Right renal cortex interstitium (tissue), 3 donors: Measurements from ENCODE around the gene HNRNPL. TPM values are rescaled to one million over a fixed set of nuclear protein-coding genes. Genes with fewer than 3 reads are reported as not detected.
"Not testable (repeated sequence)": the region's sequence is repeated elsewhere in the genome, so short reads cannot be mapped to it uniquely, and the experiment has no call there.

Source experiments
- DNase-seq, 3 donors: peaks; one replicate each; pipeline ENCODE4 v3.0.0-alpha.2; 2013; ENCODE audit warnings: low read depth in 3 of 3, low spot score in 2 of 3
- polyA plus RNA-seq, 3 donors: library from polyadenylated mRNA; unstranded; fragments of 120-200 nt; gene quantifications; one replicate each; pipeline ENCODE4 v1.2.1, GENCODE V29; 2013; ENCODE audit not compliant: insufficient read length in 3 of 3

The HNRNPL gene
- polyA plus RNA-seq, 3 donors = 473 to 492 (median 480) TPM

DNA sequence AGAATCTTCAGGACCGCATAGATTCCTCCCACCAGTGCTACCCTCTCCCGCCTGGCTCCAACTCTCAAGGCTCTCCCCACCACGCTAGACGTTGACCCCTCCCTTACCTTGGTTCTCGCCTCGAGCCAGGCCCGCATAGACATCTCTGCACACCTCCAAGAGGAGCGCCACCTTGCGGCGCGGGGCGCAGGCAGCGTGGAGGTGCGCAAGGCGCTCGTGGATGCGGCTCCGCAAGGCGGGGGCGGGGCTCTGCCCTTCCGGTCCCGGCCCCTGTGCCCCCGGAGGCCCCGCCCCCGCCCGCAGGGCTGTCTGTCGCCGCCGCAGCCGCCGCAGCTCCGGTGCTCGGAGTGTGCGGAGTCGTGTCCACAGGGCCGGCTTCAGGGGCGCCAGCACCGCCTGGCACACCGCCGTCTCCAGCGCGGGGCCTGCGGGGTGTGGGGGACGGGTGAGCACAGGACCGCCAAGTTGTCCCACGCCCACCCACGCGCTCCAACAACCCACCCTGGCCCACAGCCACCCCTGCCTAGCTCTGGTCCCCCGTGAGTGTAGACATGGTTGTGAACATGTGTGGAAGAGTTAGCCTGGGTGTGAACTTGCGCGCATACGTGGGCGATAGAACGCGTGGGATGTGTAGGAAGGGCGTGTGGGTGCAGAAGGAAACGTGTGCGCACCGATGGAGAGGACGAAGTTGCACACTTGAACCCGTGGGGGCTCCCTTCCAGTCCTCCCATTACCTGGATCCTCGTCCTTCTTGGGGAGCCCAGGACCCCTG is 20.2 kb upstream of the HNRNPL start:
- DNase-seq = peak in 1 of 3 donors; percentile 50

DNA sequence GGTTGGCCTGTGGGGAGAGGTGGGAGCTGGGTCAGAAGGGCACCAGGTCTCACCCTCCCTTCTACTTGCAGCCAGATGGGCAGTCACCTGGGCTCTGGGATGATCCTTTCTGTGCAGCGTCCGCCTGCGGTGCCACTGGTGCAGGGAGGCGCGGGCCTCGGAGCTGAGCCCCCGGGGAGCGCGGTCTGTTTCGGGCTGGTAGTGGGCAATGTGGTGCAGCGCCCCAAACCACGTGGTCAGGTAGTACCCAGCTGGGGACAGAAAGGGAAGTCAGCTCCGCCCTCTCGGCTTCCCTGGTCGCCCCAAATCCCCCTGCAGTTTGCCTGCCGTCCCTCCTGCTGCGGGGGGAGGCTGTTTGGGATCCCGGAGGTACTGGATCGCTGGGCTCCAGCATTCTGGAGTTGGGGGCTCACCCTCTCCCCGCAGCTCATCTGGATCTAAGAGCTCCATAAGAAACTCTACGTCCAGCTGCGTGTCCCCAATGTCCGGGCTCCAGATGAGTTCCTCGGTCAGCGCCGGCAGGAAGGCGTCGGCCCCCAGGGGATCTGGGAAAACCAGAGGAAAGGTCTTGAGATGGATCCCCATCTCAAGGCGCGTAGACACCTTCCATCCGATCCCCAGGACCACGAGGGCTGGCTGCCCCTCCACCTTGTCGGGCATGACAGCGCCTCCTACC is 19.5 kb upstream of the HNRNPL start:
- DNase-seq = no peak

DNA sequence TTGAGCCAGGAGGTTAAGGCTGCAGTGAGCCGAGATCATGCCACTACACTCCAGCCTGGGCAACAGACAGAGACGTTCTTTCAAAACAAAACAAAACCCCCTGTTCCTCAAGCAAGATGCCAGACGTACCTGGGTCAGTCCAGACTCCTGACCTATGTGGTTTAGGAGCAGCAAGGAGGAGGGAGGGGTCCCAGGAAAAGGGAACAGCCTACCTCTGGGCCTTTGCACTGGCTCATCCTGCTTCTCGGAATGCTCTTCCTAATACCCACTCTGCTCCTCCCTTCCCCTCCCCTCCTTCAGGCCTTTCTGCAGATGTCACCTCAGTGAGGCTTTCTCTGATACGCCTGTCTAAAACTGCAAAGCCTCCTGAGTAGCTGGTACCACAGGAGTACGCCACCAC is 18.8 kb upstream of the HNRNPL start:
- DNase-seq = no peak

DNA sequence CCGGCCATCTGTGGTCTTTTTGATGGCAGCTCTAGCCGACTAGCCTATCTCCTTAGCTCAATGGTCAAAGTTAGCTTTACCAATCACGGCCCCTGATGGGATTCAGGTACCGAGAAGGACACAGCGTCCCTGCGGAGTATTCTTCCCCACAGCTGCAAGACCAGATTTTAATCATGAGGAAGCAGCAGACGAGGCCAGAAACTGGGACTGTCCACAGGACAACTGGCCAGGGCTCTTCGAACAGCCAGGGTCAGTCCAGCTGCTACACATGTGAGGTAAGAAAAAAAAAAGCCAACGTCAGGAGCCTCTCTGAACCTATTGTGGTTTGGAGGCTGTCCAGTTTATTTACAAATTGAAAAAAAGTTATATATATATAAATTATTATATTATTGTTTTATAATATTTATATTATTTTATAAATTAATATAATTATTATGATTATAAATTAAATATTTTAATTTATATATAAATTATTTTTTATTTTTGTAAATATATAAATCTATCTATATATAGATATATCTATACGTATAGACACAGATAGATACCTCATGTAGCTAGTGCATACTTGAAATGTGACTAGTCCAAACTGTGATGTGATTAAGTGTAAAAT is 17.5 kb upstream of the HNRNPL start:
- no peak for DNase-seq

DNA sequence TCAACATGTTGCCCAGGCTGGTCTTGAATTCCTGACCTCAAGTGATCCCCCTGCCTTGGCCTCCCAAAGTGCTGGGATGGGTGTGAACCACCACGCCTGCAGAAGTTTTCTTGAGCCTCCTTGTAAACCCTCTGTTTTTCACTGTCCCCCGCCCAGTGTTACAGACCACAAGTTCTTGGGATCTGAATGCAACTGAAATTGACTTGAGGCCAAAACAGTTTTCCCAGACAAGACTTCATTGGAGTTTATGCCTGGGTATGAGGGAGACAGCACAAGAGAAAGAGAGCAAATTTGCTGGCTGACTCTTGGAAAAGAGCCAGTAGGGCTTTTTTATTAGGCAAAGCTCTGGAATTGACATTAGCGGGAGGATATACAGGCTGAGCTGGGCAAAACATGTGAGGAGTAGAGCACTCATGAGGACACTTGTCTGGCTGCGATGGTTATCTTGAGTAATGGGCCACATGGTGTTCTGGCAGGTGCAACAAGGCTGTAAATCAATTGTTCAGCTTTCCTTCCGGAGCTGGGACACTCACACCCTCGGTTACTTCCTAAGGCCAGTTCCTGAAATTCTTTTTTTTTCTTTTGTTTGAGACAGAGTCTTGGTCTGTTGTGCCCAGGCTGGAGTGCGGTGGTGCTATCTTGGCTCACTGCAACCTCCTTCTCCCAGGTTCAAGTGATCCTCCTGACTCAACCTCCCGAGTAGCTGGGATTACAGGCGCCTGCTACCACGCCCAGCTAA is 12.7 kb upstream of the HNRNPL start:
- DNase-seq = no peak

DNA sequence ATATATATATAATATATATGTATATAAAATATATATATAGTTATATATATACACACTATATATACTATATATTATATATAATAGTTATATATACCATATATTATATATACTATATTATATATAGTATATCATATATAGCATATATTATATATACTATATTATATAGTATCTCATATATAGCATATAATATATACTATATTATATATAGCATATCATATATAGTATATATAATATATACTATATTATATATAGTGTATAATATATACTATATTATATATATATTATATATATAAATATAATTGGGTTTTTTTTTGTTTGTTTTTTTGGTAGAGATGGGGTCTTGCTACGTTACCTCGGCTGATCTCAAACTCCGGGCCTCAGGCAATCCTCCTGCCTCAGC is 11.6 kb upstream of the HNRNPL start:
- no peak for DNase-seq

DNA sequence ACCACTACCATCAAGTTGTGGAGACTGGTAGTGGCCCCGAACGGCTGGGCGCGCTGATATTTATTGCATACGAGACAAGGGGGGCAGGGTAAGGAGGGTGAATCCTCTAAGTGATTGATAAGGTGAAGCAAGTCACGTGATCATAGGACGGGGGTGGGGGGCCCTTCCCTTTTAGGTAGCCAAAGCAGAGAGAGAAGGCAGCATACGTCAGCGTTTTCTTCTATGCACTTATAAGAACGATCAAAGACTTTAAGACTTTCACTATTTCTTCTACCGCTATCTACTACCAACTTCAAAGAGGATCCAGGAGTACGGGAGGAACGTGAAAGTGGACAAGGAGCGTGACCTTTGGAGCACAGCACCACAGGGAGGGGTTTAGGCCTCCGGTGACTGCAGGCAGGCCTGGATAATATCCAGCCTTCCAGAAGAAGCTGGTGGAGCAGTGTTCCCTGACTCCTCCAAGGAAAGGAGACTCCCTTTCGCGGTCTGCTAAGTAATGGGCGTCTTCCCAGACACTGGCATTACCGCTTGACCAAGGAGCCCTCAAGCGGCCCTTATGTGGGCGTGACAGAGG is 9.9 kb upstream of the HNRNPL start:
- DNase-seq = not testable (repeated sequence)

DNA sequence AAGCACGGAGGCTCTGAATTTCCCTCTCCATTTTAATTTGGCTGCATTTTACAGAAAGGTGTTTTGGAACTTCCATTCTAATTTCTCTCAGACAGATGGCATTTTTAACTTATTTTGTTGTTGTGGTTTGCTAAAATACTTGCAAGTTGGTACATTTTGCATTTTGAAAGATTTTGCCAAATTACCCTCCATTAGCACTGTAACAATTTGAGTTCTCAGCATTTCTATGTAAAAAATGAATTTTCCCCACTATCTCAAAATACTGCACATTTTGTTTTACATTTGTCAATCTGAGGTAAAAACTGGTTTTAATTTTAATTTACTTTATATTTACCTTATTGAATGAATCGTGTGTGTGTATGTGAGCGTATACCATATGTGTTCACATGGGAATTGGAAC is 7.0 kb upstream of the HNRNPL start:
- no peak for DNase-seq

DNA sequence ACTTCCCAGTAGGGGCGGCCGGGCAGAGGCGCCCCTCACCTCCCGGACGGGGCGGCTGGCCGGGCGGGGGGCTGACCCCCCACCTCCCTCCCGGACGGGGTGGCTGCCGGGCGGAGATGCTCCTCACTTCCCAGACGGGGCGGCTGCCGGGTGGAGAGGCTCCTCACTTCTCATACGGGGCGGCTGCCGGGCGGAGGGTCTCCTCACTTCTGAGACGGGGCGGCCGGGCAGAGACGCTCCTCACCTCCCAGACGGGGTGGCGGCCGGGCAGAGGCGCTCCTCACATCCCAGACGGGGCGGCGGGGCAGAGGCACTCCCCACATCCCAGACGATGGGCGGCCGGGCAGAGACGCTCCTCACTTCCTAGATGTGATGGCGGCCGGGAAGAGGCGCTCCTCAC is 6.0 kb upstream of the HNRNPL start:
- not testable (repeated sequence) for DNase-seq

DNA sequence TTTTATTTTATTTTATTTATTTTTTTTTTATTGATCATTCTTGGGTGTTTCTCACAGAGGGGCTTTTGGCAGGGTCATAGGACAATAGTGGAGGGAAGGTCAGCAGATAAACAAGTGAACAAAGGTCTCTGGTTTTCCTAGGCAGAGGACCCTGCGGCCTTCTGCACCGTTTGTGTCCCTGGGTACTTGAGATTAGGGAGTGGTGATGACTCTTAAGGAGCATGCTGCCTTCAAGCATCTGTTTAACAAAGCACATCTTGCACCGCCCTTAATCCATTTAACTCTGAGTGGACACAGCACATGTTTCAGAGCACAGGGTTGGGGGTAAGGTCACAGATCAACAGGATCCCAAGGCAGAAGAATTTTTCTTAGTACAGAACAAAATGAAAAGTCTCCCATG is 5.2 kb upstream of the HNRNPL start:
- DNase-seq = not testable (repeated sequence)

DNA sequence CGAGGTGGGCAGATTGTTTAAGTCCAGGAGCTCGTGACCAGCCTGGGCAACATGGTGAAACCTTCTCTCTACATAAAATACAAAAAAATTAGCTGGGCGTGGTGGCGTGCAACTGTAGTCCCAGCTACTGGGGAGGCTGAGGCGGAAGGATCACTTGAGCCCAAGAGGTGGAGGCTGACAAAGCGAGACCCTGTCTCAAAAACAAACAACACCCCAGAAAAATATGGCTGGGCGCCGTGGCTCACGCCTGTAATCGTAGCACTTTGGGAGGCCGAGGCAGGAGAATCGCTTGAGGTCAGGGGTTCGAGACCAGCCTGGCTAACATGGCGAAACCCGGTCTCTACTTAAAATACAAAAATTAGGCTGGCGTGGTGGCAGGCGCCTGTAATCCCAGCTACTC is 3.4 kb upstream of the HNRNPL start:
- DNase-seq = no peak

DNA sequence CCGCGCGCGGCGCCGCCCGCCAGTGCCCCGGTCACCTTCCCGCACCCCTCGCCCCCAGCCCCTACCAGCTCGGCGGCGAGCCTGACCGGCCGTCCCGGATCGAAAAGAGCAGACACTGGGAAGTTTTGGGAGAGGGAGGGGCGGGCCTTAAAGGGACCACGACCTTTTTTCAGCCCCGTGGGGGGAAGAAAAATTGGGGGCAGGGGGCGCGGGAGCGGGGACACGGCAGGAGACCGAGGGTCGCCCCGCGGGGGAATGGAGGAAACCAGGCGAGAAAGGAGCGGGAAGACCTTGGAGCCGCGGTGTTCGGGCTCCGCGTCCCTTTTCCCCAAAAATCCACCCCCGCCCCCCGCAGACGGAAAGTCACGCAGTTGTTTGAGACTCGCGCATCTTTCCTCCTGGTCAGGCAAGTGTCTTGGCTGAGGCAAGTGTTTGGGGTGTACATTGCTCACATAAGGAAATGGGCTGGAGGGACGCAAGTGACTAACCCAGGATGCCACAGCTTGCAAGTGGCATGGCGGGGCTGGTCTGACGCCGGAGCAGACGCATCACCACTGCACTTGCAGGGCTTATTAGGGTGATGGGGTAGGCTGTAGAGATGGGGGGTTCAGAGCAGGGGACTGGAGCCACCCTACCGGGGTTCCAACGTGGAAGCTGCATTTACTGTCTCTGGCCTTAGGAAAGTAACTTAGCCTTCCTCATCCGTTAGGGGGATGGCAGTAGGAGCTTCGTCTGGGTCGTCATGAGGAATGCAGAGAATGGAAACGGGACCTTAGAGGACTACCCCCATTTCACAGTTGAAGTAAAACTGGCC is 2.7 kb upstream of the HNRNPL start:
- no peak for DNase-seq

DNA sequence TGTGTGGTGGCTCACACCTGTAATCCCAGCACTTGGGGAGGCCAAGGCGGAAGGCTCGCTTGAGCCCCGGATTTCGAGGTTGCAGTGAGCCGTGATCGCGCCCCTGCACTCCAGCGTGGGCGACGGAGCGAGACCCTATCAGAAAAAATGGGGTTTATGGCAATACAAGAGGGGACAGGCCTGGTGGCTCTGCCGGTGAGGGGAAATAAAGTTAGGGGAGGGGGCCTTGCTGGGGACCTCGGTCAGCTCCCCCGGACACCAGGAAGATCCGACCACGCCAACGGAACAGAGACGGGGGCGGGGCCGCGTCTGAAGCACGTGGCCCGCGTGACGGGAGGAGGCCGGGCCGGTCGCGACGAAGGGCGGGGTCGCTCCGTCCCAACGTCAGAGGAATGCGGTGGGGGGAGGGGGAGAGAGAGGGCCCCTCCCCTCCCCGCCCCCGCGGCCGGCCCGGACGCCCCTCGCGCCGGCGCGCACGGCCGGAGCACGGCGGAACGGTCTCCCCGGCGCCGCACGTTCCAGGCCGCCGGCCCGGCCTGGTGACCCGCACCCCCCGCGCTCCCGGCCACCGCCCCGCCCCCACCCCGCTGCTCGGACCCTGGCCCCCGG is 1.9 kb upstream of the HNRNPL start:
- DNase-seq = peak in 2 of 3 donors; percentile 68 to 86

DNA sequence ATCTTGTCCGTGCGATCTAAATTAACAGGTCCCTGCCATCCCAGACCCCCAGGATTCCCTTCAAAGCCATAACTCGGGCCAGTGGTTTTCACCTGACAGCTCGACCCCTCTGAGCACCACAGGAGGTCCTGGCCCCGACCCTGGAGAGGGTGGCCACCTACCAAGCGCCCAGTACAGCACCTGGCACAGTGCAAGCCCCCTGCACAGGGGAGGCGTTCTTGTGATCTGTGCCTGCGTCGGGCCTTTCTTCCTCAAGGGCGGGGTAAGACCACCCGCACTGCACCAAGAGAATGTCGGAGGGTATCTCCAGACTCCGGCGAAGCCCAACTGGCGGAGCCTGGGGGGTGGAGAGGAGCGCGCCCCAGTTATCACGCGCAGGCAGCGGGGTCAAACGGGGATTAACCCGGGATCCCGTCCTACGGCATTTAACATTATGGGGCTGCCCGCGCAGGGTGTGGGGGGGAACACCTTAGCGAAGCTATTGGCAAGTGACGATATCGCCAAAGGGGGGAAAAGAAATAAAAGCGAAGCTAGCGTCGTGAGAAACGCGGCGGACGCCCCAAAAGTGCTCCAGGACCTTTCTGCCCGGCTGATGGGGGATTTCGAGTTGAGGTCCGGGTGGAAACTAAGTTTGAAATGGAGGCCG is 1.3 kb upstream of the HNRNPL start:
- no peak for DNase-seq

DNA sequence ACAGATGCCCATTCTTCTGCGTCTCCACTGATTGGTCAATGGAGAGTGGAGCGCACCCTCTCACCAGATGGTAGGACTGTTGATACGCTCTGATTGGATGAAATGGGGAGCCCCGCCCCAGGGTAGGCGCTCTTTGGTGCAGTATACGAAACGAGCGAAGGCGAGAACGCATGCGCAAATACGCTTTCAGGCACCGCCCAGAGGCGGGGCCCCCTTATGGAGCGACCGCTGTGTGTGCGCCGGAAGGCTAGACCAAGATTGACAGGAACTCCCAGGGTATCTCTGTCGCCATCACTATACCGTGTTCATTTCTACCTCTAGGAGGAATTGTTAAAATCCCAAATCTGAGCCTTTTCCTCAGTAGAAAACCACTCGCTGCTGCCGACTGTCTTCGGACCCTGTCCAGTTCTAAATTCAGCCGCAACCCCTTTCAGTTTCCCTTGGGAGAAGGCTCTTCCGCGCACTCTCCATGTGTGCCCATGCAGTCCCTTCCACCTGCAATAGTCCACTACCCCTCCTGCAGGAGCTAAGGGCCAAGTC is 720 bp upstream of the HNRNPL start:
- DNase-seq = peak in 2 of 3 donors; percentile 100

DNA sequence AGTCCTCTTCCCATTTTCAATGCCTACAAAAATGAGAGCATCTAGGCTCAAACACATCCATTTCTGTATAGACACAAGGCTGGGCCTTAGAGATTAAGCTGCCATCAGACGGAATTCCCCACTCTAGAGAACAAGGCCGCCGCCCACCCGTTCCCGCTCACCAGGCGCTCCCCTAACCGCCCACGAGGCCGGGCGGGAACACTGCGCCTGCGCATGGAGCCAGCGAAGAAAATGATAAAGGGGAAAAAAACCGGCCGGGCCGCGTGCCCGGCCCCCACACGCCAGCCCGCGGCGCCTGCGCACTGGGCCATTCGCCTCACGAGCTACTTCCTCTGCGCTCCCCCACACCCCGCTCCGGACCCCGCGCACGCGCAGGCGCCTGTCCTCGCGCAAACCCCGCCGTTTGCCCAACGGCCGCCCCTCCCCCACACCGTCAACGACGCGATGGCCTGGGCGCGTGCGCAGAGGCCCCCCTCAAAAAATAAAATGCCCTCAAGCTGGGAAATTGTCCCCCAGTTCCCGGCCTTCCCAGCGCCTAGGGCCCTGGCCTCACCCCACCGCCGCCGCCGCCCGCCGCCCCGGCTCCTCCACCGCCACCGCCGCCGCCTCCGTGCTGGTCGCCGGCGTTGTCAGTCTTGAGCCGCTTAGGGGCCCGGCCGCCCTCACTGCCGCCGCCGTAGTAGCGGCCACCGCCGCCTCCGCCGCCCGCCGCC is 483 bp downstream of the HNRNPL start:
- peak; percentile 91 to 93 (median 91) for DNase-seq

DNA sequence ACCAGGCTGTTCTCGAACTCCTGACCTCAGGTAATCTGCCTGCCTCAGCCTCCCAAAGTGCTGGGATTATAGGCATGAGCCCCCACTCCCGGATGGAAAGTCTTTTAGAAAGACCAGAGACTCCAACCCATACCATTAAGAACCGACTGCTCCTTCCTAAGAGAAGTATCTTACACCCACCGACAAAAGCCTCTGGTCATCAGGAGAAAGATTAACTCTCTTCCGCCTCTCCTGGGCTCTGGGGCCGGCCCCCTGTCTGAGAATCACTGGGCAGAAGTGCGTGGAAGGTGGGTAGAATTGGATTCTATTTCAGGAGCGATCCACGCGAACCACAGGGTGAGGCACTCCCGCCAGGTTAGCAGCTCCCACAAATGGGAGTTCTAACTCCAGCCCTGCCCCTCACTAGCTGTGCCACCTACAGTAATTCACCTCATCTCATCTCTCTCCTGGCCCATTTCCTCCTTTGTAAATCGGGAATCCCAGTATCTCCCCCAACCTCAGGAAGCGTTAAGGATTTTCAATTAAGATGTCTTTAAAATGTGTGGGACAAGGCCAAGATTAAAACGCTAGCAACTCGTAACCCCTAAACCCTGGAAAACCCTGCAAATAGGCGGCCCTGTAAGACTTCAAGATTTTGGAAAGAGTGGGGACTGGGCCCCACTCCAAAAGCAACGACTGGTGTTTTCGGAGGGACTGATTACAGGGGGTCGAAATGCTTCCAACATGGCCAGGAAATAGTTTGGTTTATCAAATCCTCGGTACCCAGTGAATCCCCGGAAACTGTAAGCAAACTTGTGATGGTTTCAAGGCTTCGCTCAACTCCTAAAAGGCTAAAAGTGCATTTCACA is 1.3 kb downstream of the HNRNPL start:
- no peak for DNase-seq
